ENCODE results near the gene PRKCA.

PRKCA gene

DNA sequence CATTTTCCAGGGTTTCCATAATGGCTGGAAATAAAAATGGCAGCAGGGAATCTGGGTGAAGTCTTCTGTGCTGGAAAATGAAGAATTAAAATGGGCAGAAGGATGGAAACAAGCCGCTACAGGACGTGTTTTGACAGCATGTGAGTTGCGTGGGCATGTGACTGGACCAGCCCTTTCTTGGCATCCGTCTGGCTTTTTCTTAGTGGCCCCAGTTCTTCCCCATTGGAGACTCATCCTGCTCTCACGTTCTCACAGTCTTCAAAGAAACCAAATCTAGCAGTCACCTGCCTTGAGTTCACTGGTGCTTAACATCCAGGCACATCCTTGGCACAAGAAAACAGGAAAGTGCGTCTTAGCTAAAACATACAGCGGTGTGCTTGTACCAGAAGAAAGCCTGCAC is 352.4 kb downstream of the PRKCA start:
- DNase-seq (ENCODE audit: low read depth): no peak
- TF ChIP-seq, protein P1, sequence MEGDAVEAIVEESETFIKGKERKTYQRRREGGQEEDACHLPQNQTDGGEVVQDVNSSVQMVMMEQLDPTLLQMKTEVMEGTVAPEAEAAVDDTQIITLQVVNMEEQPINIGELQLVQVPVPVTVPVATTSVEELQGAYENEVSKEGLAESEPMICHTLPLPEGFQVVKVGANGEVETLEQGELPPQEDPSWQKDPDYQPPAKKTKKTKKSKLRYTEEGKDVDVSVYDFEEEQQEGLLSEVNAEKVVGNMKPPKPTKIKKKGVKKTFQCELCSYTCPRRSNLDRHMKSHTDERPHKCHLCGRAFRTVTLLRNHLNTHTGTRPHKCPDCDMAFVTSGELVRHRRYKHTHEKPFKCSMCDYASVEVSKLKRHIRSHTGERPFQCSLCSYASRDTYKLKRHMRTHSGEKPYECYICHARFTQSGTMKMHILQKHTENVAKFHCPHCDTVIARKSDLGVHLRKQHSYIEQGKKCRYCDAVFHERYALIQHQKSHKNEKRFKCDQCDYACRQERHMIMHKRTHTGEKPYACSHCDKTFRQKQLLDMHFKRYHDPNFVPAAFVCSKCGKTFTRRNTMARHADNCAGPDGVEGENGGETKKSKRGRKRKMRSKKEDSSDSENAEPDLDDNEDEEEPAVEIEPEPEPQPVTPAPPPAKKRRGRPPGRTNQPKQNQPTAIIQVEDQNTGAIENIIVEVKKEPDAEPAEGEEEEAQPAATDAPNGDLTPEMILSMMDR (IDR thresholded peaks at IDR 0.05; ENCODE audit: low read length, missing control alignments): no peak
- no peak overlapping the region for H3K4me3 ChIP-seq (replicated peaks; ENCODE audit: low read depth, low read length)

DNA sequence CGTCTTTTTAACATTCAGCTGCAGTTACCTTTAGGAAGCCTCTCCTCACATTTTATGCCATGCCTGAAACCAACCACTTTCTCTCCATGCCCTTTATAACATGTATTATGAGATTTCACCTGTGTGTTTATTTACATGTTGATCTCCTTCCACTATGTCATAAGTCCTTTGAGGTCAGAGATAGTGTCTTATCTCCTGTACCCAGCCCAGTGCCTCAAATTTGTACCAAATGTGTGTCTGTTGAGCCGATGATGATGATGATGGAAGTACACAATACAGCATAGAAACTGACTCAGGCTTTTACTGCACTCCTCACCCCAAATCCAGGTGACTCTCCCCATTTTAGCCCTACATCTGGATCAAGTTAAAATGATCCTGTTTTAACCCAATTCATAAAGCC is 353.0 kb downstream of the PRKCA start:
- TF ChIP-seq, protein P1 (IDR thresholded peaks at IDR 0.05; ENCODE audit: low read length, missing control alignments): no peak
- DNase-seq (ENCODE audit: low read depth): no peak
- H3K4me3 ChIP-seq (replicated peaks; ENCODE audit: low read depth, low read length): no peak overlapping the region

DNA sequence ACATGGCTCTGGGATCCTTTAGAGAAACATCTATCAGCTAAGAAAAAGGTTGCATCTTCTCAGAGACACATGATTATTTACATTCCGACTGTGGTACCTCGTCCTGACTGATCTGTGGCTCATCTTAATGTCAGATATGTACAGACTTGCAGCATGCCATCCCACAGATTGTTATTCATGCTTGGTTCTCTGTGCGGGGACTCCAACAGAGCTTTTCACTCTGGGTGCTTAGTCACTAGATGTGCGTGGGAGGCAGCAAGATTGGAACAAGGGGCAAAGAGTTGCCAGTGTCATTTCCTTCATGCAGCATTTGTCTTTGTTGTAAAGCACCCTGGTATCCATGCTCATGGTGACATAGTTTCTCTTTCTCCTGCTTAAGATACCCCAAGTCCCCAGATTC is 353.4 kb downstream of the PRKCA start:
- TF ChIP-seq, protein P1 (IDR thresholded peaks at IDR 0.05; ENCODE audit: low read length, missing control alignments): no peak
- H3K4me3 ChIP-seq (replicated peaks; ENCODE audit: low read depth, low read length): no peak overlapping the region
- DNase-seq (ENCODE audit: low read depth): peak; percentile 61

DNA sequence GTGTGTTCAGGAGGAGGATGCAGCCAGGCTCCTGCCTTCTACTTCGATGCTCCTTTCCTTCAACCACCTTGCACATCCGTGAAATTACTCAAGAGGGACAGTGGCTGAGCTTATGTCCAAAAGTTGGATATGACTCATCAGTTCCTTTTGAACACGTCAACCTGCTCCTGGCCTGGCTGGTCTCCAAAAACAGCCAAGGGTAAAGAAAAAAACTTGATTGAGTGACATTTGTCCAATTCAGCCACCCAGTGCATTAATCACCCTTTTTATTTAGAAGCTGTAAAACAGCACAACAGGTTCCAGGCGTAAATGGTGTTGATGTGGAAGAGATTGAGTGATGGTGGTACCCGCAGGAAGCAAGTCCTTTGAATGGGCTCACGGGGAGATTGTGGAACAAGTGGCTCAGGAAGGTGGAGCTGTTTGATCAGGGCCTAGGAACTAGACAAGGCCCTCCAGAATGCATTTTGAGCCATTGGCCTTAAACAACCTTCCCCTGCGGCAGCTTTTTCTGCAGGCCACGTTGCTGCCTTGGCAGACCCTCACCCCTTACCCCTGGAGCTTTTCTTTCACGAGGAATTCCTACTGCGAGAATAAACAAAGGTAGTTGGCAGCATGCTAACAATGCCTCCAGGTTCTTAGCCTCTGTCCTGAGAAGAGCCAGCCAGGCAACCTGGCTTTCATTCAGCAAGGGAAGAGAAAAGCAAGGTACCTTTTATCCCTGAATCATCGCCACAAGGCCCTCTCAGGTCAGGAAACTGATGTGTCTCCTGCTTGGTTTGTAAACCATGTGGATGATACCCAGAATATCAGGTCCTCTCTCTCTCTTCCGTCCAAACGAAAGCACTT is 359.2 kb downstream of the PRKCA start:
- DNase-seq (ENCODE audit: low read depth): peak; percentile 53
- no peak overlapping the region for H3K4me3 ChIP-seq (replicated peaks; ENCODE audit: low read depth, low read length)
- TF ChIP-seq, protein P1 (IDR thresholded peaks at IDR 0.05; ENCODE audit: low read length, missing control alignments): no peak

DNA sequence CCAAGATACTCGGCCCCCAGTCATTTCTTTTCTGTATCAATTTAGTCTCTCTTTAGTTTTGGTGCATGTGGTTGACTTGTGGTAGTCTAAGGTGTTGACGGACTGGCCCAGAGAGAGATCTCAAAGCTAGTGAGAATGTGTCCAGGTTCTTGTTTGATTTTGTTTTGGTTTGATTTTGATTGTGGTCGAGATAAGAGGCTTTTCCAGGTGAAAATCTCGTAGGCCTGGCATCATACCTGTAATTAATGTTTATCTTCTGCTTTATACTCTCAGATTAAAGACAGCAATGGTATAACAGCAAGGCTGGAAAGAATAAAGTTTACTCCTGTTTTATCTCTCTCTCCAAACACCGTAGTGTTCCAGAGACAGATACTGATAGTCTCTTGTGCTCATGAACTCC is 360.1 kb downstream of the PRKCA start:
- no peak for DNase-seq (ENCODE audit: low read depth)
- H3K4me3 ChIP-seq (replicated peaks; ENCODE audit: low read depth, low read length): no peak overlapping the region
- TF ChIP-seq, protein P1 (IDR thresholded peaks at IDR 0.05; ENCODE audit: low read length, missing control alignments): no peak

DNA sequence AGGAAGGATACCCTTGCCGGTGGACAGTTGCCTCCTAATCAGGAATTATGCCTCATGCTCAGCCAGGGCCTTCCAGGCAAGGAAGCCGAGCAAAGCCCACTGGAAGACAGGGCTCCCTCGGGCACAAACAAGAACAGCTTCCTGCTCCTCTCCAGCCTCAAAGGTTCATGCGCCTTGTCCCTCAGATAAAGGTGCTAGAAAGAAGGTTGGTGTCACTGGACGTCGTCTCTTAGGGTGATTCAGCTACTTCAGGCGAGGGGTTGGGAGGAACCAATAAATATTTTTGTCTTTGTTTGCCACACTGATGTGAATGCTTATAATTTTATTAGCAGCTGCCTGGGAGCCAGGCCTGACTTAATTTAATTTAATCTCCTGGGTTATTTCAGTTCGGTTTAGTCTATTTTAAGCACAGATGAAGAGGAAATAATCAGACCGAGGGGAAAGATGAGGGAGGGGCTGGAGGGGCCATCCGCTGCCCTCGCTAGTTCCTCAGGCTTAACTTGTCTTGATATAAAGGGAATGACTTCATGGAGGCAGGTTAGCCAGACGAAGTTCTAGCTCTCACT is 360.7 kb downstream of the PRKCA start:
- H3K4me3 ChIP-seq (replicated peaks; ENCODE audit: low read depth, low read length): no peak overlapping the region
- TF ChIP-seq, protein P1 (IDR thresholded peaks at IDR 0.05; ENCODE audit: low read length, missing control alignments): no peak
- DNase-seq (ENCODE audit: low read depth): no peak
